GM23248 (cell line): Measurements from ENCODE around the gene OR10J4.

Experiments used
- EZH2 ChIP-seq: fragments of 200-600 bp; sonication (generic); IDR thresholded peaks from 2 replicates; pipeline ENCODE4 v1.6.1; 2018; ENCODE audit warnings: antibody characterized with exemption, mild to moderate bottlenecking; ENCODE audit not compliant: insufficient read depth, poor library complexity, severe bottlenecking
- EZH2phosphoT487 ChIP-seq: fragments of 200-600 bp; sonication (generic); IDR thresholded peaks from 2 replicates; pipeline ENCODE4 v1.6.1; 2018; ENCODE audit warnings: antibody characterized with exemption, moderate library complexity, mild to moderate bottlenecking, low read depth; ENCODE audit not compliant: insufficient read depth

DNA sequence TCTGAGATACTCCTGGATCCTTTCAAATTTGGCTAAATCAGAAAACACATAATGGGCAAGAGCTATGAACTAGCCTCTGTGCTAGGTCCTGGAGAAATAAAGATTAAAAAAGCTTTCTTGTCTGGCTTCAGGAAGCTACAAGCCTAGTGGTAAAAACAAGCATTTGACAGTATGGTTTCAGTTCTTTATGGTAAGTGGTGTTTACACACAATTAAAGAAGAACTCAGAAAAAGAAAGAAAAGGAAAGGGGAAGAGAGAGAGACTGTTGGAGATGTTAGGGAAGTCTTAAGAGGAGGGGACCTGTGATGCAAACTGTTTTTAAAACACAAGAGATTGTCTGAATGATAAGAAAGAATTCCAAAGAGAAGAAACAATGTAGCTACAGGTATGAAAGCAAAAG, 9.4 kb downstream of the OR10J4 start:
- no peak for TF ChIP-seq EZH2
- TF ChIP-seq EZH2phosphoT487: no peak
